ENCODE measurements around the gene GPR45. TPM values are rescaled to one million over a fixed set of nuclear protein-coding genes. Genes with fewer than 3 reads are reported as not detected.

The GPR45 gene
- total RNA-seq, 1 experiment from 2014 or later: not detected

Other genes starting within 250 kb of the GPR45 start
- gene MRPS9, start 203.7 kb upstream of the GPR45 start, total RNA-seq (2014; rRNA removed; shearing (Covaris generic)): 45.1 and 58.2 TPM in 2 replicates
- 19.4 and 20.0 TPM in 2 replicates for gene TGFBRAP1, start 88.0 kb downstream of the GPR45 start, total RNA-seq (2014; rRNA removed; shearing (Covaris generic))
- 24.0 and 26.0 TPM in 2 replicates for gene C2orf49, start 95.8 kb downstream of the GPR45 start, total RNA-seq (2014; rRNA removed; shearing (Covaris generic))
- 11.6 and 13.9 TPM in 2 replicates for gene FHL2, start 157.3 kb downstream of the GPR45 start, total RNA-seq (2014; rRNA removed; shearing (Covaris generic))